HepG2 (cell line): Measurements from ENCODE around the gene RAPGEF2.

Source experiments
- EP300 ChIP-seq, 3 experiments: sonication (generic) in 1 of 3; formaldehyde crosslinking in 1 of 3; IDR thresholded peaks; 2 replicates each; pipeline versions ENCODE4 v1.5.1 to v1.6.1; 2011 to 2020; ENCODE audit warnings: low read depth in 2 of 3, low read length in 2 of 3, borderline replicate concordance in 1 of 3, improper control_type of control experiment in 1 of 3, mild to moderate bottlenecking in 1 of 3, missing genetic modification reagents in 1 of 3, moderate library complexity in 1 of 3
- FOSL2 ChIP-seq: sonication (generic); formaldehyde crosslinking; IDR thresholded peaks from 2 replicates; pipeline ENCODE4 v1.4.0; 2020; ENCODE audit warnings: missing genetic modification reagents
- POLR2A ChIP-seq, 2 experiments: IDR thresholded peaks; 2 replicates each; pipeline ENCODE4 v1.6.1; 2011; ENCODE audit warnings: low read depth in 2 of 2, low read length in 2 of 2, mild to moderate bottlenecking in 1 of 2, moderate library complexity in 1 of 2; ENCODE audit not compliant: insufficient read depth in 1 of 2

DNA sequence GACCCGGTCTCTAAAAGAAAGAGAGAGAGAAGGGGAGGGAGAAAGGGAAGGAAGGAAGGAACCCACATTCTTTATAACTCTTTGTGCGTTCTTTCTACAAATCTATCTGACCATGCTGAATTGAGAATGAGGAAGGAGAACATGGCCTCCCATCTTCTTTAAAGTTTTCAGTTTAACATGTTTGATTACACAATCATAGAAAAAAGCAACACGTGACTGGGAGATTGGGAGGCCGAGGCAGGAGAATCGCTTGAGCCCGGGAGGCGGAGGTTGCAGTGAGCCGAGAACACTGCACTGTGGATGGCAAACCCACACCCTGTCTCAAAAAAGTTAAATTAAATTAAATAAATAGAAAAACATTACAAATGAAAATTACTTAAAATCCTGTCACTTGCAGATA, 254.5 kb downstream of the RAPGEF2 start:
- TF ChIP-seq POLR2A (IDR thresholded peaks at IDR 0.05; ENCODE audit: insufficient read depth in 1 of 2, low read depth in 2 of 2, low read length in 2 of 2), result no peak
- TF ChIP-seq FOSL2 (CRISPR knock-in tag), result no peak
- TF ChIP-seq EP300 (IDR thresholded peaks at IDR 0.05; ENCODE audit: low read depth in 2 of 2, low read length in 2 of 2), result no peak
- TF ChIP-seq EP300 (CRISPR knock-in tag; IDR thresholded peaks at IDR 0.05; ENCODE audit: borderline replicate concordance), result no peak
